Measurements from ENCODE around the gene POU2AF3.
A peak's percentile ranks its signal among the peaks of the same experiment; 100 is the strongest.

- TF ChIP-seq, protein P1, sequence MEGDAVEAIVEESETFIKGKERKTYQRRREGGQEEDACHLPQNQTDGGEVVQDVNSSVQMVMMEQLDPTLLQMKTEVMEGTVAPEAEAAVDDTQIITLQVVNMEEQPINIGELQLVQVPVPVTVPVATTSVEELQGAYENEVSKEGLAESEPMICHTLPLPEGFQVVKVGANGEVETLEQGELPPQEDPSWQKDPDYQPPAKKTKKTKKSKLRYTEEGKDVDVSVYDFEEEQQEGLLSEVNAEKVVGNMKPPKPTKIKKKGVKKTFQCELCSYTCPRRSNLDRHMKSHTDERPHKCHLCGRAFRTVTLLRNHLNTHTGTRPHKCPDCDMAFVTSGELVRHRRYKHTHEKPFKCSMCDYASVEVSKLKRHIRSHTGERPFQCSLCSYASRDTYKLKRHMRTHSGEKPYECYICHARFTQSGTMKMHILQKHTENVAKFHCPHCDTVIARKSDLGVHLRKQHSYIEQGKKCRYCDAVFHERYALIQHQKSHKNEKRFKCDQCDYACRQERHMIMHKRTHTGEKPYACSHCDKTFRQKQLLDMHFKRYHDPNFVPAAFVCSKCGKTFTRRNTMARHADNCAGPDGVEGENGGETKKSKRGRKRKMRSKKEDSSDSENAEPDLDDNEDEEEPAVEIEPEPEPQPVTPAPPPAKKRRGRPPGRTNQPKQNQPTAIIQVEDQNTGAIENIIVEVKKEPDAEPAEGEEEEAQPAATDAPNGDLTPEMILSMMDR (optimal IDR thresholded peaks at IDR 0.05 in 1 of 3, IDR thresholded peaks at IDR 0.05 in 1 of 3, conservative IDR thresholded peaks at IDR 0.05 in 1 of 3; ENCODE audit: extremely low read depth in 1 of 3, insufficient read depth in 2 of 3, low read length in 3 of 3): peak in 1 of 3 experiments; percentile 26
- no peak for TF ChIP-seq EZH2 (IDR thresholded peaks at IDR 0.05; ENCODE audit: low read length)
These were observed 9.2 kb downstream of the POU2AF3 start for GRCh38 chr11:111307472-111308108.

Measured in keratinocyte (primary cell).